PC-9 (cell line): ENCODE measurements around the gene PPL. TPM values are rescaled to one million over a fixed set of nuclear protein-coding genes. Genes with fewer than 3 reads are reported as not detected.
A peak's percentile ranks its signal among the peaks of the same experiment; 100 is the strongest.

ENCODE experiments used
- BruUV-seq: library from RNA; stranded (reverse); fragments of 400-500 nt; replicated peaks from 2 replicates; lab custom pipeline; 2021; lab: Mats Ljungman, UMichigan
- CTCF ChIA-PET: fragments of 300-600 bp; sonication (Branson Sonifier 250); formaldehyde crosslinking; loops from one replicate; lab custom pipeline; 2022; ENCODE audit warnings: antibody characterized with exemption; lab: Charles Lee
- POLR2A ChIA-PET: fragments of 300-600 bp; sonication (Branson Sonifier 250); formaldehyde crosslinking; loops from one replicate; lab custom pipeline; 2022; ENCODE audit warnings: antibody characterized with exemption; ENCODE audit not compliant: unreplicated experiment; lab: Charles Lee
- DNase-seq, 2 experiments: peaks; one replicate each; pipeline versions ENCODE4 v3.0.0 to v3.0.0-alpha.2; 2015 to 2022; ENCODE audit warnings: mixed read lengths in 1 of 2
- H2AFZ ChIP-seq: fragments of 200-600 bp; sonication (generic); 2 replicates; pipeline ENCODE4 v1.8.1; 2017; ENCODE audit warnings: antibody characterized with exemption
- H3F3A ChIP-seq: fragments of 200-600 bp; sonication (generic); 2 replicates; pipeline ENCODE4 v1.8.1; 2017; ENCODE audit warnings: antibody characterized with exemption, mild to moderate bottlenecking, low read depth; ENCODE audit not compliant: insufficient read depth
- H3K27ac ChIP-seq: fragments of 200-600 bp; sonication (generic); 2 replicates; pipeline ENCODE4 v1.6.1; 2016; ENCODE audit warnings: mixed run types
- H3K27me3 ChIP-seq: fragments of 200-600 bp; sonication (generic); 2 replicates; pipeline ENCODE4 v1.6.1; 2016; ENCODE audit warnings: low read depth, mixed run types; ENCODE audit not compliant: insufficient read depth
- H3K36me3 ChIP-seq: fragments of 200-600 bp; sonication (generic); 2 replicates; pipeline ENCODE4 v1.6.1; 2016; ENCODE audit warnings: low read depth, mixed run types
- H3K4me1 ChIP-seq: fragments of 200-600 bp; sonication (generic); replicated peaks from 2 replicates; pipeline ENCODE4 v1.6.1; 2016; ENCODE audit warnings: mixed run types; ENCODE audit not compliant: insufficient read depth
- H3K4me2 ChIP-seq: fragments of 200-600 bp; sonication (generic); 2 replicates; pipeline ENCODE4 v1.6.1; 2017; ENCODE audit warnings: mixed run types
- H3K4me3 ChIP-seq: fragments of 200-600 bp; sonication (generic); 2 replicates; pipeline ENCODE4 v1.6.1; 2016; ENCODE audit warnings: mixed run types
- H3K79me2 ChIP-seq: fragments of 200-600 bp; sonication (generic); 2 replicates; pipeline ENCODE4 v1.6.1; 2017; ENCODE audit warnings: low read depth, mixed run types
- H3K9me2 ChIP-seq: fragments of 200-600 bp; sonication (generic); 2 replicates; pipeline ENCODE4 v1.8.1; 2017; ENCODE audit warnings: mild to moderate bottlenecking; ENCODE audit not compliant: insufficient read depth
- H3K9me3 ChIP-seq: fragments of 200-600 bp; sonication (generic); 2 replicates; pipeline ENCODE4 v1.8.1; 2016; ENCODE audit warnings: low read depth; ENCODE audit not compliant: insufficient read depth
- H4K20me1 ChIP-seq: fragments of 200-600 bp; sonication (generic); 2 replicates; pipeline ENCODE4 v1.8.1; 2017; ENCODE audit not compliant: insufficient read depth
- CTCF ChIP-seq: fragments of 200-600 bp; sonication (generic); conservative IDR thresholded peaks from 2 replicates; pipeline ENCODE4 v1.6.1; 2017; ENCODE audit warnings: mixed run types, antibody characterized with exemption, mild to moderate bottlenecking, moderate library complexity
- EZH2 ChIP-seq: fragments of 200-600 bp; sonication (generic); IDR thresholded peaks from 2 replicates; pipeline ENCODE4 v1.8.0; 2017; ENCODE audit warnings: antibody characterized with exemption, low read depth
- intact Hi-C: fragments of 100-400 bp; cut with micrococcal nuclease; formaldehyde crosslinking; loops from one replicate; pipeline ENCODE4 v1.10.0; 2022; ENCODE audit not compliant: unreplicated experiment
- total RNA-seq: library from RNA; stranded (reverse); gene quantifications from 2 replicates; pipeline ENCODE4 v1.2.3, GENCODE V29; 2021

Gene PPL
- total RNA-seq, 1 experiment from 2014 or later: 187 TPM

GRCh38 chr16:4890686-4891085 is 46.3 kb downstream of the PPL start:
- H4K20me1 ChIP-seq: no peaks in the 10 kb centered on the region; the same call in 1 of the 2 replicates
- H3K4me3 ChIP-seq: no peak overlapping the region
- peaks cover 21% of the 10 kb centered on the region for H3K36me3 ChIP-seq
- H3F3A ChIP-seq: peaks cover 41% of the 10 kb centered on the region; the same call in 1 of the 2 replicates
- TF ChIP-seq EZH2: no peak
- no peak for TF ChIP-seq CTCF
- CTCF ChIA-PET: no interaction called here
- H3K4me1 ChIP-seq: no peaks in the 10 kb centered on the region
- DNase-seq: no peak
- no peaks in the 10 kb centered on the region for H3K27me3 ChIP-seq
- H2AFZ ChIP-seq: no peak overlapping the region
- H3K79me2 ChIP-seq: no peaks in the 10 kb centered on the region
- POLR2A ChIA-PET: no interaction called here
- H3K4me2 ChIP-seq: no peak overlapping the region
- H3K9me2 ChIP-seq: no peaks in the 10 kb centered on the region
- BruUV-seq: TSS peak; percentile 2
- intact Hi-C loops: no loop called here
- H3K9me3 ChIP-seq: no peaks in the 10 kb centered on the region
- H3K27ac ChIP-seq: no peak overlapping the region

- Histone ChIP-seq H2AFZ (no peak overlapping the region), H3K4me2 (no peak overlapping the region), H3K9me2 (no peaks in the 10 kb centered on the region), H3K79me2 (no peaks in the 10 kb centered on the region), H3K4me1 (no peaks in the 10 kb centered on the region), H3F3A (peaks cover 41% of the 10 kb centered on the region; the same call in 1 of the 2 replicates), H3K27ac (no peak overlapping the region), H3K36me3 (peaks cover 23% of the 10 kb centered on the region), H3K4me3 (no peak overlapping the region), H4K20me1 (peaks cover 2% of the 10 kb centered on the region), H3K9me3 (no peaks in the 10 kb centered on the region), H3K27me3 (no peaks in the 10 kb centered on the region)
- CTCF ChIA-PET: no interaction called here
- intact Hi-C loops: no loop called here
- no peak for TF ChIP-seq EZH2
- no peak for TF ChIP-seq CTCF
- no TSS peak for BruUV-seq
- DNase-seq: no peak
- POLR2A ChIA-PET: no interaction called here
These were observed 46.9 kb downstream of the PPL start for GRCh38 chr16:4890026-4890425.

- intact Hi-C loops: no loop called here
- peaks cover 37% of the 10 kb centered on the region for H3K36me3 ChIP-seq
These were observed 48.4 kb downstream of the PPL start for GRCh38 chr16:4888428-4889135.

More at GRCh38 chr16:4888428-4889135, 48.4 kb downstream of the PPL start:
- no peaks in the 10 kb centered on the region for H3K9me3 ChIP-seq
- H3K27me3 ChIP-seq: no peaks in the 10 kb centered on the region
- no peak for DNase-seq
- no peak overlapping the region for H3K4me2 ChIP-seq
- ChIA-PET CTCF (no interaction called here), POLR2A (interaction anchor here (0.7 kb wide), 1 partner anchor 388 kb away, joined by 3 read pairs; no protein-coding TSS in a partner anchor)
- H3K4me3 ChIP-seq: no peak overlapping the region
- H3K27ac ChIP-seq: no peak overlapping the region
- peaks cover 50% of the 10 kb centered on the region; the same call in 1 of the 2 replicates for H3F3A ChIP-seq
- no peaks in the 10 kb centered on the region for H3K9me2 ChIP-seq
- H4K20me1 ChIP-seq: peaks cover 11% of the 10 kb centered on the region
- H3K4me1 ChIP-seq: 0 out of 2 replicates have a peak, but pooled peaks cover 1% of the 10 kb centered on the region
- no peak for TF ChIP-seq CTCF
- TF ChIP-seq EZH2: no peak
- H3K79me2 ChIP-seq: no peaks in the 10 kb centered on the region
- BruUV-seq: no TSS peak
- H2AFZ ChIP-seq: no peak overlapping the region
